Measurements from ENCODE around the gene LRRC4B.
"Not testable (repeated sequence)": the region's sequence is repeated elsewhere in the genome, so short reads cannot be mapped to it uniquely, and the experiment has no call there.

LRRC4B gene

GRCh38 chr19:50481351-50482149 lies 86.7 kb downstream of the LRRC4B start:
- FAIRE-seq: no peak

DNA sequence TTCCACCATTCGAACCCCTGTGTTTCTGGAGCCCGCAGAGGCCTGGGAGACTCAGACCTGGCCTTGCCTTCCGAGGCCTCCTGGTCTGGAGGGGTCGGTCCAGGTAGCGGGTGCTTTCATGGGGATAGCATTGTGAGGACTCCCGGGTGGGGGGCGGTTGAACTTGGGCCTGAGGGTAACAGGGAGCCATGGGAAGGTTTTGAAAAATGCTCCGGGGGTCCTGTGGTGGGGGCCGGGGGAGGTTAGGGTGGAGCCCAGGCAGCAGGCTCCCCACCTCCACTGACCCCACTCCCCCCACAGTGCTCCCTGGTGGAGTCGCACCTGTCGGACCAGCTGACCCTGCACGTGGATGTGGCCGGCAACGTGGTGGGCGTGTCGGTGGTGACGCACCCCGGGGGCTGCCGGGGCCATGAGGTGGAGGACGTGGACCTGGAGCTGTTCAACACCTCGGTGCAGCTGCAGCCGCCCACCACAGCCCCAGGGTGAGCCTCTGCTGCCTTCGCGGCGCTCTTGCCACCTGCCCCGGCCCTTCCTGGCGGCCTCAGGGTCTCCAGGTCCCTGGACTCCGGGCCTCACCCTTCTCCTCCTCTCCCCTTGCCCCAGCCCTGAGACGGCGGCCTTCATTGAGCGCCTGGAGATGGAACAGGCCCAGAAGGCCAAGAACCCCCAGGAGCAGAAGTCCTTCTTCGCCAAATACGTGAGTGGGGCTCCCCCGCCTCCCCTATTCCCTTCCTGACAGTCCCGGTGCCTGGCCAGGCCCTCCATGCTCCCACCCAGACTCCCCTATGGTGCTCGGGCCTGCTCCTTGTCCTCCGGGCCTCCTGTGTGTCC lies 87.7 kb downstream of the LRRC4B start:
- no peak for FAIRE-seq

DNA sequence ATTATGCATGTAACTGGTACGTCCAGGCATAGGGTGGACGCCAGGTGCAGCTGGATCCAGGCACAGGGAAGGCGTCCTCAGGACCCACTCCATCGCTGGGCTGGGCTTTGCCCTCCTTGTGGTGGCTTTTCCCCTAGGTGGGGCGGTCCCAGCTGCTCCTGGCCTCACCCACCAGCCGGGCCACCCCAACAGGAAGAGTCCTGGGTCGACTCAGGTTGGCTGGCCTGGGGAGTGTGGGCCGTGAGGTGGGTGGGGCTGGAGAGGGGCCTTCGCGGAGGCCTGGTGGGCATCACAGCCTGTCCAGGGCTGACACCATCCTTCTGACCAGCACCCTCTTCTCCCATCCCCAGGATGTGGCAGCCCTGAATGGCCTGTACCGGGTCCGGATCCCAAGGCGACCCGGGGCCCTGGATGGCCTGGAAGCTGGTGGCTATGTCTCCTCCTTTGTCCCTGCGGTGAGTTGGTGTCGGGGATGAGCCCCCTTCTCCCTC lies 88.4 kb downstream of the LRRC4B start:
- FAIRE-seq: no peak

GRCh38 chr19:50478901-50479715 lies 89.1 kb downstream of the LRRC4B start:
- FAIRE-seq: no peak

GRCh38 chr19:50477751-50478515 lies 90.3 kb downstream of the LRRC4B start:
- no peak for FAIRE-seq

DNA sequence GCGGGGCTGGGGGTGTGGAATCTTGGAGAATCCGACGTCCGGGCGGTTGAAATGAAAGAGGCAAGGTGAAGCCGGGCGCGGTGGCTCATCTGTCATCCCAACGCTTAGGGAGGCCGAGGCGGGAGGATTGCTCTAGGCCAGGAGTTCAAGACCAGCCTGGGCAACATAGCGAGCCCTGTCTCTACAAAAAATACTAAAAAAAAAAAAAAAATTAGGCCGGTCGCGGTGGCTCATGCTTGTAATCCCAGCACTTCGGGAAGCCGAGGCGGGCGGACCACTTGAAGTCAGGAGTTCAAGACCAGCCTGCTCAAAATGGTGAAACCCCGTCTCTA lies 91.4 kb downstream of the LRRC4B start:
- no peak for FAIRE-seq

DNA sequence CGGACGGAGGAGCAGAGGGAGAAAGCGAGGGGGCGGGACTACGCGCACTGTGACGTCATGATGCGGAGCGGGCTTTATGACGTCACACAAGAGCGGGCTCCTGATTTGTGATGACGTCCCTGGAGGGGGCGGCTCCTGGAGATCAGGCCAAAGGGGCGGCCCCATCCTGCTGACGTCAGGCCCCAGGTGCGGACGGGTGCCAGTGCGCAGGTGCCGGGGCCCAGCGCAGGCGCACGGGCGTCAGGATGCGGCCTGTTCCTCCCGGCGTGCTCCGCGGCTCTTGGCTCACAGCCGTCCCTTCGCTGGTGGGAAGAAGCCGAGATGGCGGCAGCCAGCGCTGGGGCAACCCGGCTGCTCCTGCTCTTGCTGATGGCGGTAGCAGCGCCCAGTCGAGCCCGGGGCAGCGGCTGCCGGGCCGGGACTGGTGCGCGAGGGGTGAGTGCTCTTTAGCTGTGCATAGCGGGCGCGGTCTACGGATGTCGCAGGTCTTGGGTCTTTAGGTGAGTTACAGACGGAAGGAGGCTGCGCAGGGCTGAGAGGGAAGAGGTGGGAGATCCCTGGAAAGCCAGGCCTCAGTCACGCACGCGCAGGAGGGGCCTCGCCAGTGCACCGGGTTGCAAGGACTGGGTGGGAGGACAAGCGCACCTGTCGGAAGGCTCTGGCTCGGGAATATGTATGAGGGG lies 91.9 kb downstream of the LRRC4B start, which contains the start of the genes EMC10 and GARIN5A:
TSS of gene EMC10 (plus strand) at position 284 of the 683 bp plus-strand sequence. CDS start at position 322, 38 bp downstream.
TSS of gene GARIN5A (minus strand) at position 625 of the 683 bp plus-strand sequence. CDS start at position 165, 460 bp downstream.
- no peak for FAIRE-seq

DNA sequence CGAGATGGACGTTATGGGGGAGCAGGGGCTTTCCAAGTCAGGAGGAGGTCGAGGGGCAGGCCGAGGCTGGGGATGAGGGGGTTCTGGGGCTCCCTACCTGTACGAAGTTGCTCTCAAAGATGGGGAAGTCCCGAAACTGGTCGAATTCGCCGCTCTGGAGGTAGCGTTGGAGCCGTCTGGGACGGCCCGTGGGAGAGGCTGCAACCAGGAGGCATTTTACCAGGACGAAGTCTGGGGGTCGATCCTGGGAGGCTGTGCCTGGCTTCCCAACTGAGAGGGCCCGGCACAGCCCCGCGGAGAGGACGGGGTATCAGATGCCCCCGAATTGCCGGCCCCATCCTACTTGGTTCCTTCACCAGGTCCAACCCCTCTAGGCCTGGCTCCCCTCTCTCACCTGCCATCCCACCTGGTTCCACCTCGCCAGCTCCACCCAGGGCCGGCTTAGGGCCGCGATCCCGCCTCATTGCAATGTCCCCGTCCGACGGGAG lies 92.5 kb downstream of the LRRC4B start:
- FAIRE-seq: no peak

- FAIRE-seq: no peak
These were observed 93.1 kb downstream of the LRRC4B start for GRCh38 chr19:50475101-50475568.

GRCh38 chr19:50473336-50473735 lies 94.9 kb downstream of the LRRC4B start:
- not testable (repeated sequence) for FAIRE-seq

- no peak for FAIRE-seq
These were observed 99.4 kb downstream of the LRRC4B start for GRCh38 chr19:50468818-50469217.

- no peak for FAIRE-seq
These were observed 100.7 kb downstream of the LRRC4B start for GRCh38 chr19:50467566-50467965.
